Measurements from ENCODE around the gene SYN1. TPM values are rescaled to one million over a fixed set of nuclear protein-coding genes. Genes with fewer than 3 reads are reported as not detected.

The SYN1 gene
- total RNA-seq, 1 donor from 2014 or later = 5.3 TPM

GRCh38 chrX:47633689-47634590, 14.3 kb upstream of the SYN1 start:
- DNase-seq (ENCODE audit: low spot score, unreplicated experiment) = no peak
- H3K4me3 Mint-ChIP-seq (ENCODE audit: low read depth) = no peak overlapping the region
- no peak for TF ChIP-seq CTCF (IDR thresholded peaks at IDR 0.05; ENCODE audit: unreplicated experiment)
- H3K27ac Mint-ChIP-seq = no peak overlapping the region
- H3K4me1 Mint-ChIP-seq (ENCODE audit: low read depth) = no peaks in the 10 kb centered on the region
- peaks cover 8% of the 10 kb centered on the region for H3K36me3 Mint-ChIP-seq (ENCODE audit: insufficient read depth)
- H3K27me3 Mint-ChIP-seq = no peaks in the 10 kb centered on the region
- H3K9me3 Mint-ChIP-seq (ENCODE audit: low read depth) = no peaks in the 10 kb centered on the region

- Mint-ChIP-seq H3K4me3 (ENCODE audit: low read depth) (no peak overlapping the region), H3K4me1 (ENCODE audit: low read depth) (no peaks in the 10 kb centered on the region), H3K27me3 (no peaks in the 10 kb centered on the region), H3K36me3 (ENCODE audit: insufficient read depth) (peaks cover 6% of the 10 kb centered on the region), H3K27ac (no peak overlapping the region), H3K9me3 (ENCODE audit: low read depth) (no peaks in the 10 kb centered on the region)
- no peak for DNase-seq (ENCODE audit: low spot score, unreplicated experiment)
- TF ChIP-seq CTCF (IDR thresholded peaks at IDR 0.05; ENCODE audit: unreplicated experiment) = no peak
These were observed 13.0 kb upstream of the SYN1 start for GRCh38 chrX:47632666-47633065.

- Mint-ChIP-seq H3K4me3 (ENCODE audit: low read depth) (no peak overlapping the region), H3K27ac (no peak overlapping the region), H3K27me3 (no peaks in the 10 kb centered on the region), H3K9me3 (ENCODE audit: low read depth) (no peaks in the 10 kb centered on the region), H3K4me1 (ENCODE audit: low read depth) (no peaks in the 10 kb centered on the region), H3K36me3 (ENCODE audit: insufficient read depth) (peaks cover 3% of the 10 kb centered on the region)
- no peak for DNase-seq (ENCODE audit: low spot score, unreplicated experiment)
- TF ChIP-seq CTCF (IDR thresholded peaks at IDR 0.05; ENCODE audit: unreplicated experiment) = no peak
These were observed 12.0 kb upstream of the SYN1 start for GRCh38 chrX:47631676-47632075.

GRCh38 chrX:47629419-47630200, 10.0 kb upstream of the SYN1 start, which contains the start of gene CFP:
Gene CFP, minus strand, starts transcription at chrX:47629930. Its CDS starts 86 bp downstream, at chrX:47629844.
- H3K4me3 Mint-ChIP-seq (ENCODE audit: low read depth) = no peak within 1 kb of the TSS
- H3K27me3 Mint-ChIP-seq = no peaks in the 10 kb centered on the region
- no peaks in the 10 kb centered on the region for H3K4me1 Mint-ChIP-seq (ENCODE audit: low read depth)
- no peak for TF ChIP-seq CTCF (IDR thresholded peaks at IDR 0.05; ENCODE audit: unreplicated experiment)
- H3K9me3 Mint-ChIP-seq (ENCODE audit: low read depth) = no peaks in the 10 kb centered on the region
- peaks cover 2% of the 10 kb centered on the region for H3K36me3 Mint-ChIP-seq (ENCODE audit: insufficient read depth)
- no peak within 1 kb of the TSS for H3K27ac Mint-ChIP-seq
- no peak for DNase-seq (ENCODE audit: low spot score, unreplicated experiment)

GRCh38 chrX:47628982-47629381, 9.3 kb upstream of the SYN1 start:
- TF ChIP-seq CTCF (IDR thresholded peaks at IDR 0.05; ENCODE audit: unreplicated experiment) = no peak
- Mint-ChIP-seq H3K4me1 (ENCODE audit: low read depth) (no peaks in the 10 kb centered on the region), H3K27me3 (peaks cover 3% of the 10 kb centered on the region), H3K36me3 (ENCODE audit: insufficient read depth) (peaks cover 2% of the 10 kb centered on the region), H3K4me3 (ENCODE audit: low read depth) (no peak overlapping the region), H3K9me3 (ENCODE audit: low read depth) (peaks cover 2% of the 10 kb centered on the region), H3K27ac (no peak overlapping the region)
- no peak for DNase-seq (ENCODE audit: low spot score, unreplicated experiment)
